A673 (cell line): ENCODE results near the gene RFX6. TPM values are rescaled to one million over a fixed set of nuclear protein-coding genes. Genes with fewer than 3 reads are reported as not detected.

Experiments
- BruUV-seq: library from RNA; stranded (reverse); fragments of 400-500 nt; replicated peaks from 2 replicates; lab custom pipeline; 2021; lab: Mats Ljungman, UMichigan
- CTCF ChIA-PET: fragments of 300-600 bp; sonication (Branson Sonifier 250); formaldehyde crosslinking; loops from one replicate; lab custom pipeline; 2022; ENCODE audit warnings: antibody characterized with exemption; lab: Charles Lee
- POLR2A ChIA-PET: fragments of 300-600 bp; sonication (Branson Sonifier 250); formaldehyde crosslinking; loops from one replicate; lab custom pipeline; 2022; ENCODE audit warnings: antibody characterized with exemption; ENCODE audit not compliant: low non-redundant PET; lab: Charles Lee
- DNase-seq: peaks from one replicate; pipeline ENCODE4 v3.0.0-alpha.2; 2015; ENCODE audit warnings: low spot score
- H3K27ac ChIP-seq: fragments of 200-600 bp; sonication (generic); 2 replicates; pipeline ENCODE4 v1.5.1; 2016; ENCODE audit warnings: mixed run types, low read depth, mild to moderate bottlenecking, mixed read lengths, antibody characterized with exemption, low read length; ENCODE audit not compliant: poor library complexity, severe bottlenecking
- H3K27me3 ChIP-seq: fragments of 200-600 bp; sonication (generic); replicated peaks from 2 replicates; pipeline ENCODE4 v1.6.1; 2017; ENCODE audit warnings: mixed run types, low read depth, mild to moderate bottlenecking, mixed read lengths, antibody characterized with exemption, low read length; ENCODE audit not compliant: insufficient read depth, poor library complexity
- H3K36me3 ChIP-seq: fragments of 200-600 bp; sonication (generic); 2 replicates; pipeline ENCODE4 v1.6.1; 2016; ENCODE audit warnings: mixed run types, mild to moderate bottlenecking, mixed read lengths, antibody characterized with exemption, low read length; ENCODE audit not compliant: insufficient read depth, poor library complexity, severe bottlenecking
- H3K4me1 ChIP-seq: fragments of 200-600 bp; sonication (generic); 2 replicates; pipeline ENCODE4 v1.6.1; 2017; ENCODE audit warnings: mixed run types, mild to moderate bottlenecking, mixed read lengths, antibody characterized with exemption, low read length; ENCODE audit not compliant: insufficient read depth, poor library complexity, severe bottlenecking
- H3K4me3 ChIP-seq: fragments of 200-600 bp; sonication (generic); 2 replicates; pipeline ENCODE4 v1.5.1; 2016; ENCODE audit warnings: low read depth, mixed run types, mild to moderate bottlenecking, mixed read lengths, low read length; ENCODE audit not compliant: poor library complexity, severe bottlenecking
- H3K9me3 ChIP-seq: fragments of 200-600 bp; sonication (generic); 2 replicates; pipeline ENCODE4 v1.6.1; 2016; ENCODE audit warnings: mixed run types, low read depth, mild to moderate bottlenecking, mixed read lengths, antibody characterized with exemption, low read length; ENCODE audit not compliant: poor library complexity, severe bottlenecking
- CTCF ChIP-seq: fragments of 300-800, 200-600 bp; sonication (generic); conservative IDR thresholded peaks from 2 replicates; pipeline ENCODE4 v1.5.1; 2017; ENCODE audit warnings: low read depth, mild to moderate bottlenecking, antibody characterized with exemption, low read length, moderate library complexity, mixed read lengths
- EZH2 ChIP-seq: fragments of 200-600 bp; sonication (generic); IDR thresholded peaks from 2 replicates; pipeline ENCODE4 v1.6.1; 2017; ENCODE audit warnings: borderline replicate concordance, low read depth, mild to moderate bottlenecking, mixed read lengths, antibody characterized with exemption, low read length; ENCODE audit not compliant: poor library complexity, severe bottlenecking
- intact Hi-C: fragments of 100-400 bp; cut with micrococcal nuclease; formaldehyde crosslinking; loops from one replicate; pipeline ENCODE4 v1.10.0; 2022; ENCODE audit not compliant: unreplicated experiment
- total RNA-seq: library from RNA; stranded (reverse); gene quantifications from 2 replicates; pipeline ENCODE4 v1.2.3, GENCODE V29; 2021

RFX6 gene
- total RNA-seq, 1 experiment from 2014 or later: not detected

GRCh38 chr6:116971959-116972358 is 94.9 kb downstream of the RFX6 start:
- ChIA-PET POLR2A (no interaction called here), CTCF (no interaction called here)
- Histone ChIP-seq H3K36me3 (no peaks in the 10 kb centered on the region), H3K9me3 (no peaks in the 10 kb centered on the region), H3K4me3 (no peak overlapping the region), H3K27me3 (peaks cover 42% of the 10 kb centered on the region), H3K4me1 (no peaks in the 10 kb centered on the region), H3K27ac (no peak overlapping the region)
- intact Hi-C loops: loop anchor here (2.0 to 10.0 kb wide), 3 partner anchors 217 to 853 kb away; no protein-coding TSS in a partner anchor
- TF ChIP-seq CTCF (peak; percentile 67), EZH2 (no peak)
- DNase-seq: peak; percentile 65
- BruUV-seq: no TSS peak

DNA sequence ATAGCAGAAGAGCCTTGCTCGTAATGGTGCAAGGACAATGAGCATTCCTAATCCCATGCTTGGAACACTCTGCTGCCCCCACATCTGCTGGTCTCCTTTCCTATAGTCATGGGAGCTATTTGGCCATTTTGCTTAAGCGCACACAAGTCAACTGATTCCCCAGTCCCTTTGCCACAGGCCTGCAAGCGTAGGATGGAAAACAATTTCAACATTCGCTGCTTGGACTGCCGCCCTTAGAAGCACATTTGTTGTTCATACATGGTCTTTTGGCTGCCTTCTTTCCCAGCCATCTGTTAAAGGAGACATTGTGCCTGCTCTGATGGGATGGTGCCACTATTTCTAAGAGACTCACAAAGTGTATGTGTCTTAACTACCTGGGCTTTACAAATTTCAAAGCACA is 96.9 kb downstream of the RFX6 start:
- BruUV-seq: no TSS peak
- TF ChIP-seq CTCF: no peak
- TF ChIP-seq EZH2: no peak
- Histone ChIP-seq H3K36me3 (no peaks in the 10 kb centered on the region), H3K27me3 (peaks cover 46% of the 10 kb centered on the region), H3K4me3 (no peak overlapping the region), H3K27ac (no peak overlapping the region), H3K4me1 (no peaks in the 10 kb centered on the region), H3K9me3 (no peaks in the 10 kb centered on the region)
- intact Hi-C loops: loop anchor here (2.0 to 10.0 kb wide), 3 partner anchors 215 to 851 kb away; no protein-coding TSS in a partner anchor
- no peak for DNase-seq
- CTCF ChIA-PET: no interaction called here
- POLR2A ChIA-PET: no interaction called here

DNA sequence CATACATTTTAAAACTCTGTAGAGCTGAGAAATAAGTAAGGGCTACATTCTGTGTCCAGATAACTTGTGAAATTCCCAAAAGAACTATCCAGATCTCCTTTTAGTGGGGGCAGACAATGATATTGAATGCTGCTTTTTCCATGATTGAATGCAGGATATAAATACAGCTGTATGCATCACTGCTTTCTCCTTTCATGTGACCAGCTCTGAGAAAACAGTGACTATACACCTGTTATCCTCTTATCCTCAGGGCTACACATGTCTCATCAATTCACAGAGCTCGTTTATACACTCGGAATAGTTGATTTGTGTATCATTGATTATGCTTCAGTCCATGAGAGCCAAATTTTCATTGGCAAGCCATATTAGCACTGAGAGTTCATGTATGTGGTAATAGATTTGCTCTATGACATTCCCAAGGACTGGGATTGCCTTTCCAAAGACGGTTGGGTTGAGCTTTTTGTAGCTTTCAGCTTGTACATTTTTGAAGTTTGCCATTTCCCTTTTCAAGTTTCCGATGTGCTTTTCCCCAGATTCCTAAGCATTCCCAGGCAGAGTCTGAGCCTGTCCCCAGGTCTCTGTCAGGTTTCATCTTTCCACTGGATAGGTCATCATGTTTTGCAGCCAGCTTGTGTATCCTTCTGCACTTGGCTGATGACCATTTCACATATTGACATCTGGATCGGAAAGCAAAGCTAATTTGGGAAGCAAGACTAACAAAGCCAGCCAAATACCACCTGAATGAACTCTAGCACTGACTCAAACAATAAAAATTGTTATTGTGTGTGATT is 97.7 kb downstream of the RFX6 start:
- TF ChIP-seq CTCF (no peak), EZH2 (no peak)
- Histone ChIP-seq H3K4me1 (no peaks in the 10 kb centered on the region), H3K9me3 (no peaks in the 10 kb centered on the region), H3K27ac (no peak overlapping the region), H3K4me3 (no peak overlapping the region), H3K36me3 (no peaks in the 10 kb centered on the region), H3K27me3 (peaks cover 51% of the 10 kb centered on the region)
- intact Hi-C loops: loop anchor here (10.0 kb wide), 1 partner anchor 850 kb away; no protein-coding TSS in a partner anchor
- BruUV-seq: no TSS peak
- CTCF ChIA-PET: interaction anchor here (0.5 kb wide), 1 partner anchor 371 kb away, joined by 3 read pairs; no protein-coding TSS in a partner anchor
- DNase-seq: no peak
- POLR2A ChIA-PET: no interaction called here
